ENCODE measurements around the gene PHACTR2. TPM values are rescaled to one million over a fixed set of nuclear protein-coding genes. Genes with fewer than 3 reads are reported as not detected.
A peak's percentile ranks its signal among the peaks of the same experiment; 100 is the strongest.
"Not testable (repeated sequence)": the region's sequence is repeated elsewhere in the genome, so short reads cannot be mapped to it uniquely, and the experiment has no call there.

Gene PHACTR2
- total RNA-seq, 2 donors from 2014 or later: 17.9 to 35.6 TPM

- intact Hi-C loops (cut with DNase I): no loop called here
- no peaks in the 10 kb centered on the region for H3K27me3 ChIP-seq
- TF ChIP-seq CTCF (IDR thresholded peaks at IDR 0.05) (no peak), POLR2A (IDR thresholded peaks at IDR 0.05) (no peak)
- H3K36me3 ChIP-seq (replicated peaks in 1 of 2; ENCODE audit: insufficient read depth in 1 of 2, low read depth in 2 of 2): no peaks in the 10 kb centered on the region
- DNase-seq (no peak), ATAC-seq (no peak)
- no peak overlapping the region for H3K27ac ChIP-seq
- H3K4me1 ChIP-seq: no peaks in the 10 kb centered on the region
- no peak overlapping the region for H3K4me3 ChIP-seq
- no peaks in the 10 kb centered on the region for H3K9me3 ChIP-seq
Observed at GRCh38 chr6:143664171-143664570, 13.6 kb upstream of the PHACTR2 start.

- H3K9me3 ChIP-seq; H3K4me1 ChIP-seq; H3K27ac ChIP-seq; DNase-seq; H3K36me3 ChIP-seq (replicated peaks in 1 of 2; ENCODE audit: insufficient read depth in 1 of 2, low read depth in 2 of 2); H3K27me3 ChIP-seq; ATAC-seq; intact Hi-C loops (cut with DNase I); H3K4me3 ChIP-seq: not testable (repeated sequence)
- WGBS, 2 donors: 95 to 100% methylated on average over 1 of the region's 1 CpG
Observed at GRCh38 chr6:143666007-143666406, 11.8 kb upstream of the PHACTR2 start.

- H3K27ac ChIP-seq; DNase-seq; ATAC-seq; H3K27me3 ChIP-seq; H3K4me1 ChIP-seq; intact Hi-C loops (cut with DNase I); H3K9me3 ChIP-seq; H3K4me3 ChIP-seq; H3K36me3 ChIP-seq (replicated peaks in 1 of 2; ENCODE audit: insufficient read depth in 1 of 2, low read depth in 2 of 2): not testable (repeated sequence)
- 54 to 55% methylated on average over 1 of the region's 1 CpG for WGBS, 2 donors
Observed at GRCh38 chr6:143669483-143669882, 8.3 kb upstream of the PHACTR2 start.

GRCh38 chr6:143673669-143674068 is 4.1 kb upstream of the PHACTR2 start:
- Histone ChIP-seq H3K4me3 (no peak overlapping the region), H3K27me3 (no peaks in the 10 kb centered on the region), H3K9me3 (no peaks in the 10 kb centered on the region), H3K27ac (peak overlapping the region in 2 of 4 donors; percentile 45 to 58), H3K4me1 (peaks cover 7% of the 10 kb centered on the region), H3K36me3 (replicated peaks in 1 of 2; ENCODE audit: insufficient read depth in 1 of 2, low read depth in 2 of 2) (no peaks in the 10 kb centered on the region)
- intact Hi-C loops (cut with DNase I): no loop called here
- ATAC-seq (peak; percentile 52), DNase-seq (no peak)
- 56 to 58% methylated on average over 4 of the region's 4 CpGs for WGBS, 2 donors
- TF ChIP-seq POLR2A (IDR thresholded peaks at IDR 0.05): no peak
- no peak for TF ChIP-seq CTCF (IDR thresholded peaks at IDR 0.05)

GRCh38 chr6:143674483-143675381 is 3.0 kb upstream of the PHACTR2 start:
- peak overlapping the region in 3 of 4 donors; percentile 15 to 58 (median 25) for H3K27ac ChIP-seq
- H3K27me3 ChIP-seq: no peaks in the 10 kb centered on the region
- H3K36me3 ChIP-seq (replicated peaks in 1 of 2; ENCODE audit: insufficient read depth in 1 of 2, low read depth in 2 of 2): no peaks in the 10 kb centered on the region
- TF ChIP-seq CTCF (IDR thresholded peaks at IDR 0.05) (no peak), POLR2A (IDR thresholded peaks at IDR 0.05) (no peak)
- H3K9me3 ChIP-seq: no peaks in the 10 kb centered on the region
- 61 to 73% methylated on average over 3 of the region's 3 CpGs for WGBS, 2 donors
- no peak for DNase-seq
- no peak overlapping the region for H3K4me3 ChIP-seq
- intact Hi-C loops (cut with DNase I): no loop called here
- H3K4me1 ChIP-seq: peaks cover 17% of the 10 kb centered on the region
- no peak for ATAC-seq

All from body of pancreas (tissue), 4 donors.